Measurements from ENCODE around the gene ADGRL3.
"Not testable (repeated sequence)": the region's sequence is repeated elsewhere in the genome, so short reads cannot be mapped to it uniquely, and the experiment has no call there.

The ADGRL3 gene

DNA sequence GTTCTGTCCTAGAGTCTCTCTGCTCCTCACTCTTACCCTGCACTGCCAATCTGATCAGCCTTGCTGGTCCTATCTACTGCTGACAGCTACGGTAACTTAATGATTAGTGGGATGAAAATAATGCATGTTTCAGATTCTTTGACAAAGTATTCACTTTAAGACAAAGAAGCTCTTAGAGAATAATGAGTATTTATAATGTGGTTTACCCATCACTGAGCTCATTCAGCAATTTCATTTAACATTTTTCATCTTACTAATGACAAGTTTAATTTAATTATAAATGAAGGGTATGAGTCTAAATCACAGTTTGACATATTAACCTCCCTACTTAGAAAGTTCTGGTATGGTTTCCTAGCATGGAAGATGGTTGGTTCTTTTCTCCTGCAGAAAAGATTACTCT lies 428.2 kb downstream of the ADGRL3 start:
- no peak for TF ChIP-seq CTCF (IDR thresholded peaks at IDR 0.05; ENCODE audit: insufficient read depth, low read depth, low read length, missing control alignments)
- no peak overlapping the region for H3K4me3 ChIP-seq (ENCODE audit: low read depth, low read length)
- no peak for DNase-seq (ENCODE audit: low read depth)

DNA sequence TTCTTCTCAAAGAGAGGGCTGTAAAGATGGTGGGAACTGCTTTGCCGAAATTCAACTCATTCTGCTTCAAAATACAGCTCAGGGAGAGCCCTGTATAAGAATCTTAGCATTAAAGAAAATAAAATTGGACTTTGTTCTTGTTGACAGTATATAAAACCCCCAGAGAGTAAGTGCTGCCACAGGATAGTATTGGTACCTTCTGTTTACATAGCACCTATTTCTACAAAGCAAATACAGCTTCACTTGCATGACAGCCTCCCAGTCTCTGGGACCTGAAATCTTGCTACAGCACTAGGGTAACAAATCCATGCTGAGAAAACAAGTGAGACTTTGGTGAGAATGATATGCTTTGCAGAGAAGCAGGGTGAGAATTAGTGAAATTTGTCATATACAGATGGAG lies 428.6 kb downstream of the ADGRL3 start:
- no peak for DNase-seq (ENCODE audit: low read depth)
- H3K4me3 ChIP-seq (ENCODE audit: low read depth, low read length), result no peak overlapping the region
- no peak for TF ChIP-seq CTCF (IDR thresholded peaks at IDR 0.05; ENCODE audit: insufficient read depth, low read depth, low read length, missing control alignments)

- no peak overlapping the region for H3K4me3 ChIP-seq (ENCODE audit: low read depth, low read length)
- DNase-seq (ENCODE audit: low read depth), result no peak
- no peak for TF ChIP-seq CTCF (IDR thresholded peaks at IDR 0.05; ENCODE audit: insufficient read depth, low read depth, low read length, missing control alignments)
Observed at GRCh38 chr4:61630548-61630947, 430.4 kb downstream of the ADGRL3 start.

- DNase-seq (ENCODE audit: low read depth), result no peak
- H3K4me3 ChIP-seq (ENCODE audit: low read depth, low read length), result no peak overlapping the region
- no peak for TF ChIP-seq CTCF (IDR thresholded peaks at IDR 0.05; ENCODE audit: insufficient read depth, low read depth, low read length, missing control alignments)
Observed at GRCh38 chr4:61638591-61638990, 438.5 kb downstream of the ADGRL3 start.

DNA sequence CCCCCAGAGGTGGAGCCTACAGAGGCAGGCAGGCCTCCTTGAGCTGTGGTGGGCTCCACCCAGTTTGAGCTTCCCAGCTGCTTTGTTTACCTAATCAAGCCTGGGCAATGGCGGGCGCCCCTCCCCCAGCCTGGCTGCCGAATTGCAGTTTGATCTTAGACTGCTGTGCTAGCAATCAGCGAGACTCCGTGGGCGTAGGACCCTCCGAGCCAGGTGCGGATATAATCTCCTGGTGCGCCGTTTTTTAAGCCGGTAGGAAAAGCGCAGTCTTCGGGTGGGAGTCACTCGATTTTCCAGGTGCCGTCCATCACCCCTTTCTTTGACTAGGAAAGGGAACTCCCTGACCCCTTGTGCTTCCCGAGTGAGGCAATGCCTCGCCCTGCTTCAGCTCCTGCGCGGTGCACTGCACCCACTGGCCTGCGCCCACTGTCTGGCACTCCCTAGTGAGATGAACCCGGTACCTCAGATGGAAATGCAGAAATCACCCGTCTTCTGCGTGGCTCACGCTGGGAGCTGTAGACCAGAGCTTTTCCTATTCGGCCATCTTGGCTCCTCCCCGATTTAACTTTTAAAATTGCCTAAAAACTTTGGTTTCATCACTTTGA lies 446.7 kb downstream of the ADGRL3 start:
- DNase-seq (ENCODE audit: low read depth); H3K4me3 ChIP-seq (ENCODE audit: low read depth, low read length): not testable (repeated sequence)

DNA sequence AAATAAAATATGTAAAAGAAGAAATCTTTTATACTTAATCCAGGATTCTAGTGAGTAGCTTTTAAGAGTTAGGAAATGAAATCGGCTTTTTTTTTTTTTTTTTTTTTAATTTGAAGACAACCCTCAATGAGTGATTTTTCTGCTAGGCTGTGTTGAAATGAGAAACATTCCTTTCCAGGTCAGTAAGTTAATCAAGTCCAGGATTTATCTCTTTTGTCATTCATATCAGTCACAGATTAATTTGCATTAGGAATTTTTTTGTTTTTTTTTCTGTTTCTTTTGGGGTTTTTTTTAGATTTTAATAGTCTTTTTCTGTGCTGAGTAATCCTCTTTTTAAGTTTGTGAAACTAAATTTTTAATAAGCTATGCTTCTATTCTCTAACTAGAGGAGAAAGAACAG lies 448.1 kb downstream of the ADGRL3 start:
- TF ChIP-seq CTCF (IDR thresholded peaks at IDR 0.05; ENCODE audit: insufficient read depth, low read depth, low read length, missing control alignments), result no peak
- DNase-seq (ENCODE audit: low read depth), result no peak
- no peak overlapping the region for H3K4me3 ChIP-seq (ENCODE audit: low read depth, low read length)

DNA sequence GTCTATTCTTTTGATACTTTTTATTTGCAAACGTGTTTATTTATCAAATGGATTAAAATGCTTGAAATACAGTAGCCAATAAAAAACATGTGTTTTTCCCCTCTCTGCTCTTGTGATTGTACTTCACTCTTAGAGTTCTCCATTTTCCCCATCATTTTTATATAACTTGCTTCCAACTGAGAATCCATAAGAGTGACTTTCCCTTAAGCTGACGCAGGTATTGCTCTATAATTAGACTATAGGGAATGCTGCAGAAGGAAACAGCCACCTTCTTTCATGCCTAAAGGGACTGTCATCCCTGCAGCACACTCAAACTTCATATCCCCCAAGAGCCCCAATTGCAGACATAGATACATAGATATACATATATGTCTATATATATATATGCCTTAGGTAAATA lies 456.9 kb downstream of the ADGRL3 start:
- TF ChIP-seq CTCF (IDR thresholded peaks at IDR 0.05; ENCODE audit: insufficient read depth, low read depth, low read length, missing control alignments), result no peak
- DNase-seq (ENCODE audit: low read depth), result no peak
- no peak overlapping the region for H3K4me3 ChIP-seq (ENCODE audit: low read depth, low read length)
